Cardiac septum (tissue), 1 donor: ENCODE measurements around the gene CDC14B. TPM values are rescaled to one million over a fixed set of nuclear protein-coding genes. Genes with fewer than 3 reads are reported as not detected.

ENCODE experiments used
- DNase-seq: peaks from one replicate; pipeline ENCODE4 v3.0.0-alpha.2; 2020; ENCODE audit warnings: low spot score
- intact Hi-C: fragments of 100-400 bp; cut with DNase I; formaldehyde crosslinking; loops from one replicate; pipeline ENCODE4 v1.14.0; 2022
- total RNA-seq: library from RNA; stranded (reverse); fragmentation: NEBNext Ultra II Directional; extraction: Animal tissue kit (Norgen Biotek cat#: 25700); gene quantifications from one replicate; pipeline ENCODE4 v1.2.1, GENCODE V29; 2021
- donor health status: DM: no; HTN: no; CAD: no.

The CDC14B gene
- total RNA-seq, 1 donor from 2014 or later = 25.5 TPM

DNA sequence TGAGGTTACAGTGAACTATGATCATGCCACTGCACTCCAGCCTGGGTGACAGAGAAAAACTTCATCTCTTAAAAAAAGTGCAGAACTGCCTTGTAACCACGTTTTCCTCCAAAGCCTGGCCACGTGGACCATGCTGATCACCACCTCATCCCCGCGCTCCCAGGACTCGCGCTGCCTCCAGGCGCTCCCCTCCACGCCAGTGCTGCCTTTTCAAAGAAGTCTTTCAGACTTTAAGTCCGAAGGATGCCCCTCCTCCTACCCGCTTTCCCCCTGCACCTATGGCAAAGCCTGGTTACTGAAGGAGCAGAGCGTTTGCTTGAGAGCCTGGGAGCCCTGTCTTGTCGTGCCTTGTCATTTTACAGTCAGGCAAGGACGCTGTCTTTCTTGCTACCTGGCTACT, 125.9 kb downstream of the CDC14B start:
- intact Hi-C loops = no loop called here
- DNase-seq = no peak

- intact Hi-C loops = no loop called here
- DNase-seq = no peak
Measured at GRCh38 chr9:96492993-96493531, 126.6 kb downstream of the CDC14B start.

DNA sequence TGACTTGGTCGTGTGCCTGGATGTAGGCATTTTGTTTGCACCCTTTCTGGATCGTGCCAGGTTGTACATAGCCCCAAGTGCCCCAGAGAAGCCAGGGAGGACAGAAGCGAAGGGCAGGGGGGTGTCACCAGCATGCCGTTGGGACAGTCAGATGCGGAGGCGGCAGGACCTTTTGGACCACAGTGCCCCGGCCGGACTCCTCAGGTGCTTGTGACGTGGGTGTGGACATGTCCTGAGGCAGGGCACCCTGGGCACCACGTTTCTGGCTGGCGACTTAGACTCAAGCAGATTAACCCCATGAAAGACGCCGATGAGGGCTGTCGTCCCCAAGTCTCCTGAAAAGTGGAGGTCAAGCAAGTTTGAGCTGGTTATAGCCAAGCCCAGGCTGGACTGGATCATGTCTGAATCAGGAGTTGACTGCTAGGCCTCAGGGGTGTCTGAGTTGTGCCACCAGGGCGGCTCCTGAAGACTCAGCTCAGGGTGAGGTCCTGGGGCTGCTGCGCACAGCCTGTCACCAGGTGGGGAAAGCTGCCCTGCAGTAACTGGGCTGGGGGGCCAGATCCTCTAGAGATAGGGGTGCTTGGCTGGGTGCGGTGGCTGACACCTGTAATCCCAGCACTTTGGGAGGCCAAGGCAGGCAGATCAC, 127.6 kb downstream of the CDC14B start:
- intact Hi-C loops = no loop called here
- DNase-seq = no peak

- intact Hi-C loops = no loop called here
Measured at GRCh38 chr9:96491079-96491879, 128.4 kb downstream of the CDC14B start.

DNA sequence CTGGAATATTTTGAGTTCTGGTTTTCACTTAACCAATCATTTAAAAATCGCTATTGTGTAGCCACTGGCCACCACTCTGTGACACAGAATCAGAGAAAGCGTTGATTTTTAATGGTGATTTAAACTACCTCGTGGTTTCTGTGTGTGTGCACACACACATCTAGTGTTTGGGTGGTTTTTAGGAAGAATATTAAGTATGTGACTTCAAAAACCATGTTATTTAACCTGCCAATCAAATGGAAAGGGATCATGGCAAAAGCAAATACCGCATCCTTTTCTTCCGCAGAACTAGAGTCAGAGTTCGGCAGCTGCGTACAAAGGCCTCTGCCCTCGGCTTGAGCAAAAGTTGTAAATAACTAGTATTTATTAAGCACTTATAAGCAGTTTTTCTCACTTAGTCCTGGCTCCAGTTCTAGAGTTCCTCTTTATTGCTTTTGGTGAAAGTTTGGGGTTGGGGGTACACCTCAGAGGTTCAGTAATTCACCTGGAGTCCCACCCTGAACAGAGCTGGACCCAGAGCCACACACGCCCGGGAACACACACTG, 129.0 kb downstream of the CDC14B start:
- intact Hi-C loops = no loop called here
- DNase-seq = no peak

More at GRCh38 chr9:96491079-96491879, 128.4 kb downstream of the CDC14B start:
- no peak for DNase-seq

DNA sequence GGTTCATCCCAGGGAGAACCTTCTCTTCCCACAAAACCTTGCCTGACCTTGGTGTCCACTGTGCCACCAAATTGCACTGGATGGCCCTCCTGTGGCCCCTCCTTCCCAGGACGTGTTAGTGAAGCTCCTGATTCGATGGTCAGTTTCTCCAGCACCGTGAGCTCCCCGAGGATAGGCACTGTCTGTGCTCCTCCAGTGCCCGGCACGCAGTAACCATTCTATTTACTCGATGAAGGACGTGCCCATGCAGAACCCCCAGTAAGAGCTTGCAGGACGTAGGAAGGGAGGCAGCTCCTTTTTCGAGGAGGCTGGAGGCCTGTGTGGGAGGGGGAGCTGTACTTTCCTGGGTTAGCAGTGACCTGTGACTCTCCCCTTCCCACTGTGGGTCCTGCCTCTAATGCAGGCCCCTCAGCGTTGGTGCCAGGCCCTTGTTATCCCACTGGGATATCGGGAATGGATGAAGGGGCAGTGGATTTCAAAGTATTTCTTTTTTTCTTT, 130.1 kb downstream of the CDC14B start:
- intact Hi-C loops = loop anchor here (5.0 kb wide), 2 partner anchors 68 to 128 kb away; partner anchors contain the start of gene CDC14B
- DNase-seq = no peak

DNA sequence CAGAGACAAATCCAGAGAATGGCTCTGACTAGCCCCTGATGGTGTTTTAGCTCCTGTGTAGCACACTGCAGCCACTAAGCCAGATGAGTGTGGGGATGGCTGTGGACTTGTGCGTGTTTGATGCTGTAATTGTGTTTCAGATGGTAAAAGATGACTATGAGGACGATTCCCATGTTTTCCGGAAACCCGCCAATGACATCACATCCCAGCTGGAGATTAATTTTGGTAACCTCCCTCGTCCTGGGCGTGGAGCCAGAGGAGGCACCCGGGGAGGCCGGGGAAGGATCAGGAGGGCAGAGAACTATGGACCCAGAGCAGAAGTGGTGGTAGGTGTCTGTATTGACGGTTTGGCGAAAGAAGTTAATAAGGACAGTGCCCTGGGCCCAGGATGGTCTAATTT, 131.7 kb downstream of the CDC14B start:
- no peak for DNase-seq
- intact Hi-C loops = loop anchor here (5.0 kb wide), 2 partner anchors 69 to 129 kb away; partner anchors contain the start of gene CDC14B

GRCh38 chr9:96487029-96487396, 132.6 kb downstream of the CDC14B start:
- no peak for DNase-seq
- intact Hi-C loops = loop anchor here (5.0 kb wide), 2 partner anchors 70 to 130 kb away; partner anchors contain the start of gene CDC14B

GRCh38 chr9:96486386-96487028, 133.1 kb downstream of the CDC14B start:
- DNase-seq = peak; percentile 86
- intact Hi-C loops = loop anchor here (5.0 kb wide), 2 partner anchors 71 to 131 kb away; partner anchors contain the start of gene CDC14B

DNA sequence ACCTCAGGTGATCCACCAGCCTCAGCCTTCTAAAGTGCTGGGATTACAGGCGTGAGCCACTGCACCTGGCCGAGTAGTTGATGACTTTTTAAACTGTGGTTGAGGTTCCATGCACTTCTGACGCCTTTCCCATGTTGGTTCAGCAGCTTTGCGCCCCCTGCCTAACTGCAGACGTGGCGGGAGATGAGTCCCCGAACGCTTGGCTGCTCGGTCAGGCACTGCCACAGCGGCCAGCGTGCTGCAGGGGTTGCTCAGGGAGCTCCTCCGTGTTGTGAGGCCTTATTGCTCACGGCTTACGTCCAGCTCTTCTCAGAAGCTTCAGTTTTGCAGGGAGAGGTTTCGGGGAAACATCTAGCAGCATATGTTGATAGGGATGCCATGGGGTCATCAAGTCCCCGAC, 134.4 kb downstream of the CDC14B start:
- no peak for DNase-seq
- intact Hi-C loops = loop anchor here (5.0 kb wide), 2 partner anchors 72 to 132 kb away; partner anchors contain the start of gene CDC14B

DNA sequence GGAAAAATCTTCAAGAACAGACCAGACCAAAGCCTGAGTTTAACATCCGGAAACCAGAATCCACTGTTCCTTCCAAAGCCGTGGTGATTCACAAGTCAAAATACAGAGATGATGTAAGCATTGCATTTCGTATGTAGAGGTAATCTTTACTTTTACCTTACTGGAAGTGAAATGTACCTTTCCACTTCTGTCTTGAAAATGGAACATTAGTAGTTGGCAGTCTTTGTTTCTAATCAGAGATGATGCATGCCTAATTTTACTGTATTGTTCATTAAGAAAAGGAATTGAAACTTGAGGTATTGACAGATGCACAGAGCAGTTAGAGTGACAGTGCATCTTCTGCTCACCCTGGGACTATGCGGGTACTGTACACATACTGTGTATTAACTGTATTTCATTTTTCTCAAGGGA, 135.1 kb downstream of the CDC14B start:
- DNase-seq = no peak
- intact Hi-C loops = no loop called here

DNA sequence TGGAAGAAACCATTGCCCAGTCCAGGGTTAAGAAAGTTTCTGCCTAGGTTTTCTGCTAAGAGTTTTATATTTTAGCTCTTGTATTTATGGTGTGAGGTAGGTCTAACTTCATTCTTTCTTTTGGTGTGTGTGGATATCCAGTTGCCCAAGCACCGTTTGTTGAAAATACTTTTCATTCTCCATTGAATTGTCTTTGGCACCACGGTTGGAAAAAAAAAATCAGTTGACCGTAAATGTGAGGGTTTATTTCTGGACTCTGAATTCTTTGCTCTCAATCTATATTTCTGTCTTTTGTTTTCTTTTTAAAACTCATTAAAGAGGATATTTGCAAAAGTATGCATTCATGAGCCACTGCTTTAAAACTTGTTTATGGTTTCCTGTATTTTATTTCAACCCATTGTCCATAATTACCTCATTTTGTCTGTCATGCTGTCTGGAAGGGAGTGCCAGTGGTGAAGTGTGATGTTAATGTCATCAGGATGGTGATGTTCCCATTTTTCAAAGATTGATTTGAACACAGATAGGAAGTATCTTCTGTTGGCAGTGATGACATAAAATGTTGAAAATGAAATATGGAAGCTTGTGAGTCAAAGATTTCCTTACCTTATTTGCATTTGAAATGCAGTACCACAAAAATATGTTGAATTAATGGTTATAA, 135.8 kb downstream of the CDC14B start:
- intact Hi-C loops = no loop called here
- no peak for DNase-seq

- no peak for DNase-seq
- intact Hi-C loops = no loop called here
Measured at GRCh38 chr9:96483197-96483596, 136.4 kb downstream of the CDC14B start.

DNA sequence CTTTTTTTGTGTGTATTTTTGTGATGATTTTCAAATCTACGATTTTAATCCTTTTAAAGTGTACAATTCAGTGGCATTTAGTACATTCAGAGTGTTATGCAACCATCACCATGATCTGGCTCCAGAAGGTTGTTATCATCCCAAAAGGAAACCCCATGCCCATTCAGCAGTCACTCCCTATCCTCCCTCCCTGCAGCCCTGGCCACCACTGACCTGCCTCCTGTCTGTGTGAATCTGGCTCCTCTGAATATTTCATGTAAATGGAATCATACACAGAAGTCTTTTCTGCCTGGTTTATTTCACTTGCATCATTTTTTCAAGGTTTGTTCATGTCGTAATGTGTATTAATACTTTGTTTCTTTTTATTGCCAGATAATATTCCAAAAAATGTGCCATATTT, 137.2 kb downstream of the CDC14B start:
- intact Hi-C loops = no loop called here

GRCh38 chr9:96480736-96481135, 138.9 kb downstream of the CDC14B start:
- intact Hi-C loops = no loop called here
- DNase-seq = no peak

More for the DNA sequence above, 137.2 kb downstream of the CDC14B start:
- no peak for DNase-seq

GRCh38 chr9:96478829-96479371, 140.7 kb downstream of the CDC14B start:
- no peak for DNase-seq

DNA sequence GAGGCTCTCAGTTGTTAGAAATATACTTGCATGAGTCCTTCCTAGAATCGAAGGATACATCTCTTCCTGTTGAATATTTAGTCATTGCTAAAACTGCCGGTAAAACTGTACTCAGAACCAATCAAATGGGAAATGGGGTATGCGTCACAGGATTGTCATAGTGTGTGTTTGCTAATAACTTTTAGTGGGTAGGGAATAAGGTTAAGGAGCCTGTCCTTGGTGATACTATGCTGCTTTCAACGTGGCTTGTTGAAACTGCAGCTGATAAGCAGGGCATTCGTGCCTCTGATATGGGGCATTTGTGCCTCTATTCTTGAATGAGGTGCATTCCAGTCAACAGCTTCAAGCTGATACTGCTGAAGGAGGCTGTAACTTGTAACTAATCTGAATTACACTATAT, 143.1 kb downstream of the CDC14B start:
- no peak for DNase-seq
- intact Hi-C loops = no loop called here

More at GRCh38 chr9:96478829-96479371, 140.7 kb downstream of the CDC14B start:
- intact Hi-C loops = no loop called here

GRCh38 chr9:96476013-96476412, 143.6 kb downstream of the CDC14B start:
- no peak for DNase-seq
- intact Hi-C loops = no loop called here

GRCh38 chr9:96467784-96468183, 151.9 kb downstream of the CDC14B start:
- intact Hi-C loops = no loop called here
- no peak for DNase-seq
